Measurements from ENCODE around the gene PLEKHM3. TPM values are rescaled to one million over a fixed set of nuclear protein-coding genes. Genes with fewer than 3 reads are reported as not detected.
A peak's percentile ranks its signal among the peaks of the same experiment; 100 is the strongest.

PLEKHM3 gene
- total and polyA plus RNA-seq, 2 of the 13 experiments (the other 11 are each of a cell fraction or from before 2014, with no cell fraction given) = 4.5 to 4.7 TPM

DNA sequence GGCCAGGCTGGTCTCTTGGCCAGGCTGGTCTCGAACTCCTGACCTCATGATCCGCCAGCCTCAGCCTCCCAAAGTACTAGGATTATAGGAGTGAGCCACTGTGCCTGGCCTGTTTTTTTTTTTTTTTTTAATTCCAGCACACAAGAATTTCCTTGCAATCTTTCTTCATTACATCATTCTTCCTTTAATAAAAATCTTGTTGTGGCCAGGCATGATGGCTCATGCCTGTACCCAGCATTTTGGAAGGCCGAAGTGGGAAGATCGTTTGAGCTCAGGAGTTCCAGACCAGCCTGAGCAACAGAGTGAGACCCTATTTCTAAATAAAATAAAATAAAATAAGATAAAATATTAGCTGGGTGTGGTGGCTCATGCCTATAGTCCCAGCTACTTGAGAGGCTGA, 21.4 kb upstream of the PLEKHM3 start:
- in situ Hi-C loops (cut with HindIII; ENCODE audit: extremely low pct_ligation_motif_present, low pct_unique_long_range_greater_than_20kb) = no loop called here
- FAIRE-seq = no peak
- intact Hi-C loops (cut with micrococcal nuclease; ENCODE audit: unreplicated experiment) = no loop called here
- Histone ChIP-seq H3K9me3 (ENCODE audit: low read length) (no peaks in the 10 kb centered on the region), H3K27me3 (ENCODE audit: control insufficient read depth in 1 of 2, insufficient read depth in 2 of 2, low read length in 2 of 2) (peaks cover 0 to 13% of the 10 kb centered on the region in 2 experiments; a peak in 2 of 5 replicates), H3K36me3 (replicated peaks in 1 of 2; ENCODE audit: control insufficient read depth in 1 of 2, insufficient read depth in 2 of 2, low read length in 2 of 2) (no peaks in the 10 kb centered on the region), H4K20me1 (ENCODE audit: insufficient read depth, low read length) (no peaks in the 10 kb centered on the region), H2AFZ (ENCODE audit: low read length) (no peak overlapping the region), H3K4me3 (replicated peaks in 1 of 3; ENCODE audit: insufficient read depth in 1 of 3, low read depth in 2 of 3, low read length in 3 of 3) (no peak overlapping the region), H3K79me2 (ENCODE audit: insufficient read depth, low read length) (no peaks in the 10 kb centered on the region), H3K27ac (ENCODE audit: extremely low read length, insufficient read depth, low read length) (no peak overlapping the region), H3K4me2 (ENCODE audit: low read depth, low read length) (no peak overlapping the region), H3K4me1 (ENCODE audit: insufficient read depth, low read length) (peaks cover 25% of the 10 kb centered on the region), H3K9ac (ENCODE audit: insufficient read depth, low read depth, low read length) (no peak overlapping the region)
- DNase-seq (ENCODE audit: low spot score) = no peak
- no peak for TF ChIP-seq PRPF4 (IDR thresholded peaks at IDR 0.05; ENCODE audit: low read depth, low read length, poor library complexity, severe bottlenecking)
- 55% methylated on average over 4 of the region's 4 CpGs for WGBS (ENCODE audit: low lambda C conversion rate)
- ChIA-PET POLR2A (no interaction called here), CTCF (ENCODE audit: low intra/inter-chr PET ratio, low total read pairs) (no interaction called here)
- BruUV-seq (replicated peaks) = no TSS peak
- ATAC-seq = no peak

DNA sequence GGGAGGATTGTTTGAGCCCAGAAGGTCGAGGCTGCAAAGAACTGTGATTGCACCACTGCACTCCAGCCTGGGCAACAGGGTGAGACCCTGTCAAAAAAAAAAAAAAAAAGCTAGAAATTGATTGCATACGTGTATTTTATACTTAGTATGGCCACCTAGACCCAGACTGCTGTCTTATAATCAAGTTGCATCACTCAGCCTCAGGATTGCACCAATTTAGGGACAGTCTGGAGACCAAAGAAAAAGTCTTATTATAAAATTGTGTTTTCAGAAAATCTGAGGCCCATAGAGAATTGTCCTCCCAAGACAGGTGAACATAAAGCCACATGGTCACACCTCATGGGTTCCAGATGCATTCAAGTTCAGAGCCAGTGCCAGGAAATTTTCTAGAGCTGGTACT, 17.1 kb upstream of the PLEKHM3 start:
- ChIA-PET CTCF (ENCODE audit: low intra/inter-chr PET ratio, low total read pairs) (no interaction called here), POLR2A (no interaction called here)
- WGBS (ENCODE audit: low lambda C conversion rate) = 12% methylated on average over 2 of the region's 2 CpGs
- H3K4me1 ChIP-seq (ENCODE audit: insufficient read depth, low read length) = peaks cover 51% of the 10 kb centered on the region
- no peaks in the 10 kb centered on the region for H3K79me2 ChIP-seq (ENCODE audit: insufficient read depth, low read length)
- intact Hi-C loops (cut with micrococcal nuclease; ENCODE audit: unreplicated experiment) = no loop called here
- H3K4me3 ChIP-seq (replicated peaks in 1 of 3; ENCODE audit: insufficient read depth in 1 of 3, low read depth in 2 of 3, low read length in 3 of 3) = no peak overlapping the region
- BruUV-seq (replicated peaks) = no TSS peak
- no peaks in the 10 kb centered on the region for H4K20me1 ChIP-seq (ENCODE audit: insufficient read depth, low read length)
- peak; percentile 62 for TF ChIP-seq CEBPG (CRISPR knock-in tag; IDR thresholded peaks at IDR 0.05)
- no peak for TF ChIP-seq TP53 (CRISPR knock-in tag; conservative IDR thresholded peaks at IDR 0.05)
- peak; percentile 53; the same call in 1 of the 2 replicates for TF ChIP-seq CEBPB (IDR thresholded peaks at IDR 0.05; ENCODE audit: borderline replicate concordance, low read depth, low read length)
- no peak overlapping the region for H2AFZ ChIP-seq (ENCODE audit: low read length)
- no peaks in the 10 kb centered on the region for H3K36me3 ChIP-seq (replicated peaks in 1 of 2; ENCODE audit: control insufficient read depth in 1 of 2, insufficient read depth in 2 of 2, low read length in 2 of 2)
- H3K9me3 ChIP-seq (ENCODE audit: low read length) = no peaks in the 10 kb centered on the region
- H3K4me2 ChIP-seq (ENCODE audit: low read depth, low read length) = no peak overlapping the region
- ATAC-seq = no peak
- FAIRE-seq = no peak
- in situ Hi-C loops (cut with HindIII; ENCODE audit: extremely low pct_ligation_motif_present, low pct_unique_long_range_greater_than_20kb) = no loop called here
- H3K27me3 ChIP-seq (ENCODE audit: control insufficient read depth in 1 of 2, insufficient read depth in 2 of 2, low read length in 2 of 2) = peaks cover 0 to 8% of the 10 kb centered on the region in 2 experiments; a peak in 1 of 5 replicates
- DNase-seq (ENCODE audit: low spot score) = no peak
- H3K9ac ChIP-seq (ENCODE audit: insufficient read depth, low read depth, low read length) = no peak overlapping the region
- H3K27ac ChIP-seq (ENCODE audit: extremely low read length, insufficient read depth, low read length) = no peak overlapping the region

Measured in HepG2 (cell line).